Uterus (tissue), 4 donors: Measurements from ENCODE around the gene ASPDH. TPM values are rescaled to one million over a fixed set of nuclear protein-coding genes. Genes with fewer than 3 reads are reported as not detected.

Source experiments
- DNase-seq, 2 donors: peaks; one replicate each; pipeline ENCODE4 v3.0.0-alpha.2; 2019 to 2020
- H3K27ac ChIP-seq, 2 donors: fragments of 200-600 bp; sonication (generic); 1 replicate in 1 of 2; 2 replicates in 1 of 2; pipeline ENCODE4 v1.5.1; 2016 to 2018
- H3K27me3 ChIP-seq, 2 donors: fragments of 200-600 bp; sonication (generic); one replicate each; pipeline ENCODE4 v1.5.1; 2018 to 2019; ENCODE audit warnings: control low read depth in 1 of 2
- H3K36me3 ChIP-seq, 2 donors: fragments of 200-600 bp; sonication (generic); one replicate each; pipeline ENCODE4 v1.5.1; 2019; ENCODE audit warnings: control low read depth in 1 of 2
- H3K4me1 ChIP-seq, 2 donors: fragments of 200-600 bp; sonication (generic); one replicate each; pipeline ENCODE4 v1.5.1; 2018 to 2019; ENCODE audit warnings: control low read depth in 1 of 2
- H3K4me3 ChIP-seq, 2 donors: fragments of 200-600 bp; sonication (generic); 1 replicate in 1 of 2; 2 replicates in 1 of 2; pipeline ENCODE4 v1.5.1; 2018 to 2019; ENCODE audit warnings: mild to moderate bottlenecking in 1 of 2
- H3K9me3 ChIP-seq, 2 donors: fragments of 200-600 bp; sonication (generic); one replicate each; pipeline ENCODE4 v1.5.1; 2019; ENCODE audit warnings: control low read depth in 1 of 2
- CTCF ChIP-seq, 4 experiments: fragments of 200-600 bp in 2 of 4; fragments of 450-650 bp in 2 of 4; sonication (generic) in 2 of 4; IDR thresholded peaks; one replicate each; pipeline ENCODE4 v1.5.1; 2016 to 2019; ENCODE audit warnings: antibody characterized with exemption in 4 of 4, mild to moderate bottlenecking in 2 of 4, moderate library complexity in 1 of 4
- POLR2A ChIP-seq, 2 donors: fragments of 450-650 bp; IDR thresholded peaks; one replicate each; pipeline ENCODE4 v1.6.1; 2016; ENCODE audit warnings: antibody characterized with exemption in 2 of 2, mild to moderate bottlenecking in 1 of 2, moderate library complexity in 1 of 2
- intact Hi-C: fragments of 100-400 bp; cut with DNase I; formaldehyde crosslinking; loops from one replicate; pipeline ENCODE4 v1.15.1; 2023; ENCODE audit warnings: low total_unique reads
- total RNA-seq, 4 donors: library from RNA; depleted of rRNA in 3 of 4; stranded (reverse); fragments of >200 nt in 3 of 4; gene quantifications; one replicate each; pipeline versions ENCODE4 v1.1.0 to v1.2.4, GENCODE V29; 2014 to 2023
- donor health status: DM: yes; HTN: yes; CAD: no.

ASPDH gene
- total RNA-seq, 4 donors from 2014 or later = not detected

- H3K27me3 ChIP-seq = peaks cover 0 to 21% of the 10 kb centered on the region in 2 donors
- no peak for DNase-seq
- H3K4me1 ChIP-seq = no peaks in the 10 kb centered on the region
- no peak overlapping the region for H3K27ac ChIP-seq
- H3K36me3 ChIP-seq = no peaks in the 10 kb centered on the region
- no peak overlapping the region for H3K4me3 ChIP-seq
- intact Hi-C loops = no loop called here
- no peaks in the 10 kb centered on the region for H3K9me3 ChIP-seq
- TF ChIP-seq CTCF (IDR thresholded peaks at IDR 0.05) (no peak), POLR2A (IDR thresholded peaks at IDR 0.05) (no peak)
Observed at GRCh38 chr19:50485284-50485955, 28.3 kb downstream of the ASPDH start.

GRCh38 chr19:50482916-50483315 lies 30.8 kb downstream of the ASPDH start:
- H3K4me3 ChIP-seq = no peak overlapping the region
- H3K9me3 ChIP-seq = no peaks in the 10 kb centered on the region
- H3K27me3 ChIP-seq = peaks cover 0 to 9% of the 10 kb centered on the region in 2 donors
- no peak overlapping the region for H3K27ac ChIP-seq
- DNase-seq = no peak
- no peaks in the 10 kb centered on the region for H3K4me1 ChIP-seq
- intact Hi-C loops = no loop called here
- no peaks in the 10 kb centered on the region for H3K36me3 ChIP-seq
- TF ChIP-seq CTCF (IDR thresholded peaks at IDR 0.05) (no peak), POLR2A (IDR thresholded peaks at IDR 0.05) (no peak)

- TF ChIP-seq POLR2A (IDR thresholded peaks at IDR 0.05) = no peak
- TF ChIP-seq CTCF (IDR thresholded peaks at IDR 0.05) = no peak
- no peak for DNase-seq
- H3K27me3 ChIP-seq = peaks cover 0 to 5% of the 10 kb centered on the region in 2 donors
- no peak overlapping the region for H3K27ac ChIP-seq
- no peaks in the 10 kb centered on the region for H3K9me3 ChIP-seq
- intact Hi-C loops = no loop called here
- H3K4me3 ChIP-seq = no peak overlapping the region
- no peaks in the 10 kb centered on the region for H3K36me3 ChIP-seq
- peaks cover 0 to 4% of the 10 kb centered on the region in 2 donors for H3K4me1 ChIP-seq
Observed at GRCh38 chr19:50482271-50482855, 31.4 kb downstream of the ASPDH start.

GRCh38 chr19:50481351-50482149 lies 32.2 kb downstream of the ASPDH start:
- DNase-seq = no peak
- Histone ChIP-seq H3K27ac (no peak overlapping the region), H3K9me3 (no peaks in the 10 kb centered on the region), H3K4me3 (no peak overlapping the region), H3K4me1 (peaks cover 0 to 10% of the 10 kb centered on the region in 2 donors), H3K36me3 (no peaks in the 10 kb centered on the region), H3K27me3 (no peaks in the 10 kb centered on the region)
- intact Hi-C loops = no loop called here
- TF ChIP-seq POLR2A (IDR thresholded peaks at IDR 0.05) (no peak), CTCF (IDR thresholded peaks at IDR 0.05) (no peak)
